Upper lobe of left lung (tissue), 6 donors: ENCODE results near the gene ERGIC1. TPM values are rescaled to one million over a fixed set of nuclear protein-coding genes. Genes with fewer than 3 reads are reported as not detected.

Source experiments
- ATAC-seq, 2 donors: fragments of 200-7000 bp; cut with Tn5 transposase; one replicate each; pipeline ENCODE4 v1.9.1; 2022; ENCODE audit warnings: mild to moderate bottlenecking in 2 of 2, moderate library complexity in 2 of 2; ENCODE audit not compliant: low FRiP score in 2 of 2
- DNase-seq, 2 donors: peaks; one replicate each; pipeline ENCODE4 v3.0.0-alpha.2; 2019 to 2020
- H3K27ac ChIP-seq, 4 donors: fragments of 200-600 bp; sonication (generic); one replicate each; pipeline ENCODE4 v1.5.1; 2016 to 2019
- H3K27me3 ChIP-seq, 4 donors: fragments of 200-600 bp; sonication (generic); one replicate each; pipeline ENCODE4 v1.5.1; 2017 to 2019
- H3K36me3 ChIP-seq, 4 donors: fragments of 200-600 bp; sonication (generic); one replicate each; pipeline ENCODE4 v1.5.1; 2016 to 2019
- H3K4me1 ChIP-seq, 4 donors: fragments of 200-600 bp; sonication (generic); one replicate each; pipeline ENCODE4 v1.5.1; 2018 to 2019
- H3K4me3 ChIP-seq, 4 donors: fragments of 200-600 bp; sonication (generic); one replicate each; pipeline ENCODE4 v1.5.1; 2017 to 2019; ENCODE audit warnings: mild to moderate bottlenecking in 2 of 4, moderate library complexity in 1 of 4
- H3K9me3 ChIP-seq, 4 donors: fragments of 200-600 bp; sonication (generic); one replicate each; pipeline ENCODE4 v1.5.1; 2018 to 2019
- CTCF ChIP-seq, 6 experiments: fragments of 450-650 bp in 4 of 6; fragments of 200-600 bp in 2 of 6; sonication (generic) in 2 of 6; IDR thresholded peaks; one replicate each; pipeline ENCODE4 v1.5.1; 2016 to 2019; ENCODE audit warnings: antibody characterized with exemption in 6 of 6
- EP300 ChIP-seq, 4 donors: sonication (generic); formaldehyde crosslinking; IDR thresholded peaks; one replicate each; pipeline ENCODE4 v1.5.1; 2017; ENCODE audit warnings: antibody characterized with exemption in 4 of 4, control low read depth in 2 of 4
- POLR2A ChIP-seq, 4 donors: fragments of 450-650 bp; IDR thresholded peaks; one replicate each; pipeline ENCODE4 v1.5.1; 2016 to 2017; ENCODE audit warnings: antibody characterized with exemption in 4 of 4, mild to moderate bottlenecking in 2 of 4
- POLR2AphosphoS5 ChIP-seq, 2 donors: sonication (generic); formaldehyde crosslinking; IDR thresholded peaks; one replicate each; pipeline ENCODE4 v1.5.1; 2017; ENCODE audit warnings: antibody characterized with exemption in 2 of 2
- WGBS, 2 donors: methylation state at CpG; one replicate each; pipeline ENCODE4 v1.1.5; 2017 to 2018; 5-methylcytosine and 5-hydroxymethylcytosine counted together
- total RNA-seq, 6 donors: library from RNA; depleted of rRNA in 4 of 6; stranded (reverse); fragments of >200 nt in 4 of 6; gene quantifications; one replicate each; pipeline versions ENCODE4 v1.1.0 to v1.2.1, GENCODE V29; 2016 to 2021
- donor health status: DM: no; HTN: no; CAD: no; lungs with moderate emphysema.
- donor health status: DM: no; HTN: yes; CAD: no; lungs with severe emphysema.

Gene ERGIC1
- total RNA-seq, 6 donors from 2014 or later = 158 to 225 (median 173) TPM

- Histone ChIP-seq H3K9me3 (no peaks in the 10 kb centered on the region), H3K4me1 (peaks cover 8 to 34% (median 9%) of the 10 kb centered on the region in 4 donors), H3K27me3 (no peaks in the 10 kb centered on the region), H3K27ac (peak overlapping the region; percentile 87 to 92 (median 91)), H3K36me3 (peaks cover 0 to 7% (median 3%) of the 10 kb centered on the region in 4 donors), H3K4me3 (peak overlapping the region; percentile 41 to 95 (median 86))
- TF ChIP-seq POLR2A (IDR thresholded peaks at IDR 0.05) (peak in 1 of 4 donors; percentile 16), POLR2AphosphoS5 (IDR thresholded peaks at IDR 0.05) (no peak)
- 2 to 3% methylated on average over 28 to 48 of the region's 54 CpGs for WGBS, 2 donors
- ATAC-seq (peak; percentile 93 to 96), DNase-seq (peak; percentile 84 to 93)
These were observed 124.4 kb downstream of the ERGIC1 start for GRCh38 chr5:172958331-172959046.

GRCh38 chr5:172959824-172960799, 126.1 kb downstream of the ERGIC1 start:
- H3K27me3 ChIP-seq = no peaks in the 10 kb centered on the region
- H3K9me3 ChIP-seq = no peaks in the 10 kb centered on the region
- DNase-seq = no peak
- 14 to 17% methylated on average over 23 to 27 of the region's 28 CpGs for WGBS, 2 donors
- H3K4me1 ChIP-seq = peaks cover 8 to 34% (median 9%) of the 10 kb centered on the region in 4 donors
- no peak for ATAC-seq
- H3K27ac ChIP-seq = peak overlapping the region; percentile 87 to 92 (median 91)
- peaks cover 0 to 14% (median 7%) of the 10 kb centered on the region in 4 donors for H3K36me3 ChIP-seq
- H3K4me3 ChIP-seq = peak overlapping the region; percentile 69 to 95 (median 86)
- TF ChIP-seq POLR2A (IDR thresholded peaks at IDR 0.05) = no peak
- TF ChIP-seq CTCF (IDR thresholded peaks at IDR 0.05) = no peak

- Histone ChIP-seq H3K27ac (peak overlapping the region in 2 of 4 donors; percentile 65 to 74), H3K36me3 (peaks cover 0 to 30% (median 8%) of the 10 kb centered on the region in 4 donors), H3K4me3 (no peak overlapping the region), H3K9me3 (no peaks in the 10 kb centered on the region), H3K4me1 (peaks cover 0 to 9% (median 3%) of the 10 kb centered on the region in 4 donors), H3K27me3 (no peaks in the 10 kb centered on the region)
- 88 to 96% methylated on average over 2 of the region's 2 CpGs for WGBS, 2 donors
- no peak for TF ChIP-seq POLR2AphosphoS5 (IDR thresholded peaks at IDR 0.05)
- TF ChIP-seq CTCF (IDR thresholded peaks at IDR 0.05) = no peak
- no peak for TF ChIP-seq POLR2A (IDR thresholded peaks at IDR 0.05)
- DNase-seq = no peak
- no peak for ATAC-seq
These were observed 135.9 kb downstream of the ERGIC1 start for GRCh38 chr5:172969921-172970320.

- H3K27ac ChIP-seq = no peak overlapping the region
- H3K27me3 ChIP-seq = no peaks in the 10 kb centered on the region
- ATAC-seq (no peak), DNase-seq (no peak)
- H3K36me3 ChIP-seq = peaks cover 0 to 20% (median 4%) of the 10 kb centered on the region in 4 donors
- WGBS, 2 donors = 78 to 93% methylated on average over 3 of the region's 3 CpGs
- H3K4me3 ChIP-seq = no peak overlapping the region
- TF ChIP-seq POLR2AphosphoS5 (IDR thresholded peaks at IDR 0.05) = no peak
- TF ChIP-seq CTCF (IDR thresholded peaks at IDR 0.05) = no peak
- no peak for TF ChIP-seq POLR2A (IDR thresholded peaks at IDR 0.05)
- no peak for TF ChIP-seq EP300 (IDR thresholded peaks at IDR 0.05)
- peaks cover 0 to 9% (median 3%) of the 10 kb centered on the region in 4 donors for H3K4me1 ChIP-seq
- no peaks in the 10 kb centered on the region for H3K9me3 ChIP-seq
These were observed 137.4 kb downstream of the ERGIC1 start for GRCh38 chr5:172971482-172971881.

- no peak overlapping the region for H3K4me3 ChIP-seq
- 86 to 93% methylated on average over 5 of the region's 5 CpGs for WGBS, 2 donors
- H3K27me3 ChIP-seq = no peaks in the 10 kb centered on the region
- H3K27ac ChIP-seq = no peak overlapping the region
- no peak for DNase-seq
- H3K9me3 ChIP-seq = no peaks in the 10 kb centered on the region
- ATAC-seq = no peak
- TF ChIP-seq CTCF (IDR thresholded peaks at IDR 0.05) (no peak), POLR2AphosphoS5 (IDR thresholded peaks at IDR 0.05) (no peak), POLR2A (IDR thresholded peaks at IDR 0.05) (no peak), EP300 (IDR thresholded peaks at IDR 0.05) (no peak)
- H3K4me1 ChIP-seq = peaks cover 0 to 9% (median 3%) of the 10 kb centered on the region in 4 donors
- H3K36me3 ChIP-seq = peaks cover 0 to 16% (median 4%) of the 10 kb centered on the region in 4 donors
These were observed 138.5 kb downstream of the ERGIC1 start for GRCh38 chr5:172972552-172972951.
